Thyroid gland (tissue), 4 donors: ENCODE data around the gene KCTD6.

Source experiments
- CTCF ChIP-seq, 6 experiments: fragments of 200-600 bp in 3 of 6; fragments of 450-650 bp in 3 of 6; sonication (generic) in 3 of 6; IDR thresholded peaks; one replicate each; pipeline ENCODE4 v1.5.1; 2016 to 2019; ENCODE audit warnings: antibody characterized with exemption in 6 of 6, mild to moderate bottlenecking in 2 of 6, inconsistent platforms in 1 of 6, moderate library complexity in 1 of 6
- POLR2A ChIP-seq, 2 donors: fragments of 450-650 bp; IDR thresholded peaks; one replicate each; pipeline ENCODE4 v1.6.1; 2017; ENCODE audit warnings: antibody characterized with exemption in 2 of 2, mild to moderate bottlenecking in 2 of 2, moderate library complexity in 1 of 2

- TF ChIP-seq CTCF (IDR thresholded peaks at IDR 0.05) = peak; percentile 76 to 95 (median 92)
- TF ChIP-seq POLR2A (IDR thresholded peaks at IDR 0.05) = no peak
Observed at GRCh38 chr3:58532794-58533220, 40.9 kb downstream of the KCTD6 start.
